Muscle layer of colon (tissue), 2 donors: ENCODE results near the gene BUB1B.

Source experiments
- H3K27ac ChIP-seq: one replicate; pipeline ENCODE4 v1.7.0; 2013; ENCODE audit warnings: low read depth, mild to moderate bottlenecking, low read length, moderate library complexity
- H3K27me3 ChIP-seq, 2 donors: one replicate each; pipeline ENCODE4 v1.7.0; 2013; ENCODE audit warnings: low read length in 2 of 2, mild to moderate bottlenecking in 2 of 2; ENCODE audit not compliant: insufficient read depth in 2 of 2, control insufficient read depth in 1 of 2
- H3K36me3 ChIP-seq: one replicate; pipeline ENCODE4 v1.7.0; 2013; ENCODE audit warnings: mild to moderate bottlenecking, low read length; ENCODE audit not compliant: insufficient read depth
- H3K4me1 ChIP-seq: one replicate; pipeline ENCODE4 v1.7.0; 2013; ENCODE audit warnings: mild to moderate bottlenecking, low read length; ENCODE audit not compliant: insufficient read depth
- H3K4me3 ChIP-seq, 2 donors: one replicate each; pipeline ENCODE4 v1.7.0; 2013; ENCODE audit warnings: low read length in 2 of 2, low read depth in 1 of 2, mild to moderate bottlenecking in 1 of 2, moderate library complexity in 1 of 2
- H3K9ac ChIP-seq: one replicate; pipeline ENCODE4 v1.7.0; 2013; ENCODE audit warnings: low read length
- H3K9me3 ChIP-seq: one replicate; pipeline ENCODE4 v1.7.0; 2013; ENCODE audit warnings: mild to moderate bottlenecking, low read length
- donor health status: abdominal sarcoma.
- donor health status: Adenocarcinoma of cecum.

BUB1B gene

DNA sequence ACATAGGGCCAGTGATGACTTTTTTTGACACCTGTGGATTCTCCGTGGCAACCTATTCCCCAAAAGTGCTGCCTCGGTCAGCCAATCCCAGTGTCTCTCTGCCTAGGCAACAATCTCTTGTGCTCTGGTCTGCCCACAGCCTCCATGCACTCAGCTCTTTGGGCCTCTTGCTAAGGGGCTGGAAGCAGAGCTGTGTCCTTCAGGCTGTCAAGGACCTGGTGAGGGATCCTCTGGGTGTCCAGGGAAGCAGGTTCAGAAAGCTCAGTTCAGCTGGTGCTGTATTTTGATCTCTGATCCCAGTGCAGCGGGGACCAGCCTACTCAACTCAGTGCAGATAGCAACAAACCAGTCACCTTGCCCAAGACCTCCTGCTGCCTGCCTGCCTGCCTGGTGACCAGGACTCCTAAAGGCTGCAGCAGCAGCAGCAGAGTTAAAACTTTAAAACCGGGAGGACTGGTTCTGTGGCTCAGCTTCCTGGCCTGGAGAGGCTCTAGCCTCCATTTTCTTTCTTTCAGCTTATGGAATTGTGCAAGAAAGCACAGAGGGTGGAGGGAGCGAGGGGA is 84.2 kb downstream of the BUB1B start:
- no peak overlapping the region for H3K9ac ChIP-seq
- no peaks in the 10 kb centered on the region for H3K4me1 ChIP-seq
- H3K36me3 ChIP-seq = no peaks in the 10 kb centered on the region
- H3K4me3 ChIP-seq = no peak overlapping the region
- H3K27me3 ChIP-seq = peaks cover 0 to 5% of the 10 kb centered on the region in 2 donors
- no peaks in the 10 kb centered on the region for H3K9me3 ChIP-seq
- no peak overlapping the region for H3K27ac ChIP-seq

DNA sequence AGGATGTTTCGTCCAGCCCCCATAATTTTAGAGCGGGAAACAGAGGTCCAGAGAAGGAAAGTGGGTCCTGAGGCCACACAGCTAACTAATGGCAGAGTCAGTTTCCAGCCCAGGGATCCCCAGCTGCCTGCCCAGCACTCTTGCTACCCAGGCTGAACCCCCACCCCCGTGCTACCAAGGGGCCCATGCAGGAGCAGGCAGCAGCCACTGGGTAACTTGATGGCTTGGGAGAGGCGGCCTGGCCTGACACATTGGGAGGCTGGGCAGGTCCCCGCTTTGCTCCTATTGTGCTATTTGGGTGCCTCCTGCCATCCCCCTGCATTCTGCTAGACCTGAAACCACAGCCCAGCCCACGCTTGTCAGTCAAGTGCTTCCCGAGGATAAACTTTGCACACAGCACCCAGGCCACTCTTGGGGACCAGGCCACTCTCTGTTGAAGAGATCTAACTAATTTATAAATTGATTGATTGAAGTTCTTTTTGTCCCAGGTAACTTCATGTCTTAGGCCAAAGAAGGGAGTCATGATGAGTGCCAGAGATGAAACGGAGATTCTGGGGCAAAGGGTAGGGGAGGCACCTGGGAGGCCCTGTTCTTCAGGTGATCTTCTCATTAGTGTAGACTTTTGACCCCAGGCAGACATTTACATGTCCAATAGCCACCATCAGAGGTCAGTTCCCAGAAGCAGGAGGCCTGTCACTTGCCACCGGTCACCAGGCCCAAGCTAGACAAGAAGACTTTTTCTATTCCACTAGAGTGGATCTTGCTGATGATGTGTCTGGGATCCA is 85.0 kb downstream of the BUB1B start:
- peaks cover 0 to 3% of the 10 kb centered on the region in 2 donors for H3K27me3 ChIP-seq
- H3K4me3 ChIP-seq = no peak overlapping the region
- H3K4me1 ChIP-seq = no peaks in the 10 kb centered on the region
- no peak overlapping the region for H3K27ac ChIP-seq
- H3K36me3 ChIP-seq = no peaks in the 10 kb centered on the region
- no peaks in the 10 kb centered on the region for H3K9me3 ChIP-seq
- no peak overlapping the region for H3K9ac ChIP-seq

DNA sequence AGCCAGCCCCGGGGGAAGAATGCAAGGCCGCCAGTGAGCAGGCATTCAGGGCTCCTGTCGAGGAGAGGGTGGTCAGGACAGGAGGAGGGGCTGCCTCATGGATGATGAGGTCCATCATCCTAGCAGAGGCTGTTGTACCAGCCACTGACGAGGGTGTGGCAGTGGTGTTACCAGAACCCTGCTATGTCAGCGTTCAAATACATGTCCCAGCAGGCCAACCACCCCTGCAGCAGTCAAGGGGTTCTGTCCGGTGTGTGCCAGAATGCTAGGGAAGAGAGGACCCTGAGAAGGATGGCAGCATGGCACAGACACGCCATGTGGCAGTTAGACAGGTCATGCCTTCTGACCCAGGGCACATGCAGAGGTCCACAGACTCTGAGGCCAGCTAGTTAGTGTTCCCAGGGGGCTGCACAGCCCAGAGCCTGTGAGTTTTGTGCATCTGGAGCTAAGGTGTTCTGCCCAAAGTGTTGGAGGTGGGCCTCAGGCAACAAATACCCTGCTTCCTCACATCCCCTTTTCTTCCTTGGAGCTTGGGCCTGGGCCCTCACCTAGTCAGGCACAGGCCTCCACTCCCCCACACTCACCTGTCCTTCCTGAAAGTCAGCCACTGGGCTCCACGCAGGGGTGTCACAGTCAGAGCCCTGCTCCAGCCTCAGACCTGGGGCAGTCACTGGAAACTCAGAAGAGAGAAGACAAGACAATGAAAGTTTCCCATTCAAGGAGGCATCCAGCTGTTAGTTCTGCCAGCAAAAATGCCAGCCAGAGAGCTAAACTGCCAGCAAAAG is 85.8 kb downstream of the BUB1B start:
- Histone ChIP-seq H3K36me3 (no peaks in the 10 kb centered on the region), H3K27me3 (no peaks in the 10 kb centered on the region), H3K9me3 (no peaks in the 10 kb centered on the region), H3K4me3 (no peak overlapping the region), H3K4me1 (no peaks in the 10 kb centered on the region), H3K27ac (no peak overlapping the region), H3K9ac (no peak overlapping the region)

DNA sequence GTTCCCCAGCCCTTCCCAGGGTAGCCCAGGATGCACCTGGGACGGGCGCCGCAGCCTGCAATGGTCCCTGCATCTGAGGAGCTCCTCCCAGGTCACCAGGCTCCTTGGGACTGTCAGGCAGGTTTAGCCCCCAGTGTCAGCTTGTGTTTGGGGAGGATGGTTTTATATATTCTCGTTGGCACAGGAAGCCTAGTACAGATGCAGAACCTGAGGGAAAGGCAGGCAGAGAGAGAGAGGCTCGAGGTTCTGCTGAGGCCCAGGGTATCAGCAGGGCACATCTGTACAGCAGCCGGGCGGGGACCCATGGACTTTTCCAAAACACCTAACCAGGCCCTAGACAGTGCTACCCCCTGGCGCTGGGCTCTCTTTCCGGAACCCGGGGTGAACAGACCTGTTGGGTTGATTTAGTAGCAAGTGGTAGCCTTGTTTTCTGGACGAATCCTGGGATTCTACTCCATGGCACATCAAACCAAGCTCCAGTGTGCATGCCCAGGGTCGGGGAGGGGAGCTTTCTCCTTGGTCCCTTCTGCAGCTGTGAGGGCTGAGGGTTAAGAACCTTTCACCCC is 86.6 kb downstream of the BUB1B start:
- H3K4me3 ChIP-seq = no peak overlapping the region
- H3K9ac ChIP-seq = no peak overlapping the region
- H3K27ac ChIP-seq = no peak overlapping the region
- no peaks in the 10 kb centered on the region for H3K9me3 ChIP-seq
- peaks cover 0 to 6% of the 10 kb centered on the region in 2 donors for H3K27me3 ChIP-seq
- H3K36me3 ChIP-seq = no peaks in the 10 kb centered on the region
- no peaks in the 10 kb centered on the region for H3K4me1 ChIP-seq

- no peak overlapping the region for H3K9ac ChIP-seq
- no peak overlapping the region for H3K27ac ChIP-seq
- H3K27me3 ChIP-seq = peaks cover 0 to 10% of the 10 kb centered on the region in 2 donors
- no peak overlapping the region for H3K4me3 ChIP-seq
- no peaks in the 10 kb centered on the region for H3K9me3 ChIP-seq
- peaks cover 3% of the 10 kb centered on the region for H3K4me1 ChIP-seq
- no peaks in the 10 kb centered on the region for H3K36me3 ChIP-seq
These were observed 87.3 kb downstream of the BUB1B start for GRCh38 chr15:40248006-40248783.

- no peak overlapping the region for H3K27ac ChIP-seq
These were observed 88.8 kb downstream of the BUB1B start for GRCh38 chr15:40249477-40250303.

DNA sequence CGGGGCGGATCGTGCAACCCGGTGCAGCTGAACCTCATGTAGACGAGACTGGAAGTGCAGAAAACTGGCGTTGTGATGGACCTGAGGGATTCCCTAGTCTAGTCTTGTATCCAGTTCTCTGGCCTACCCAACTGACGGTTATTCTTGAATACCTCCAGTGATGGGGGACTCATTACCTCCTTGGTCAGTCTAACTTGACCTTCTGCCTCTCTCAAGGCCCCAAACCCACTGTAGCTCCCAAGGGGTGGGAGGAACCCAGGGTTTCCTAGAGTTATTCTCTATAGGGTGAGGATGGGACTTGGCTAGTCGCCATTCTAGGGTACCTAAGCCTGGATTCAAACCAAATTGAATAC is 89.4 kb downstream of the BUB1B start:
- Histone ChIP-seq H3K36me3 (no peaks in the 10 kb centered on the region), H3K9ac (no peak overlapping the region), H3K9me3 (no peaks in the 10 kb centered on the region), H3K4me1 (peaks cover 5% of the 10 kb centered on the region), H3K27me3 (peaks cover 0 to 21% of the 10 kb centered on the region in 2 donors), H3K27ac (no peak overlapping the region), H3K4me3 (no peak overlapping the region)

More at GRCh38 chr15:40249477-40250303, 88.8 kb downstream of the BUB1B start:
- Histone ChIP-seq H3K9ac (no peak overlapping the region), H3K9me3 (no peaks in the 10 kb centered on the region), H3K4me1 (peaks cover 5% of the 10 kb centered on the region), H3K36me3 (no peaks in the 10 kb centered on the region), H3K4me3 (no peak overlapping the region), H3K27me3 (peaks cover 0 to 19% of the 10 kb centered on the region in 2 donors)

- Histone ChIP-seq H3K27ac (no peak overlapping the region), H3K9me3 (no peaks in the 10 kb centered on the region), H3K36me3 (no peaks in the 10 kb centered on the region), H3K9ac (no peak overlapping the region), H3K27me3 (peaks cover 0 to 26% of the 10 kb centered on the region in 2 donors), H3K4me3 (no peak overlapping the region), H3K4me1 (peaks cover 5% of the 10 kb centered on the region)
These were observed 90.1 kb downstream of the BUB1B start for GRCh38 chr15:40250771-40251483.

- H3K36me3 ChIP-seq = no peaks in the 10 kb centered on the region
- no peak overlapping the region for H3K27ac ChIP-seq
- peaks cover 0 to 26% of the 10 kb centered on the region in 2 donors for H3K27me3 ChIP-seq
- no peaks in the 10 kb centered on the region for H3K9me3 ChIP-seq
- H3K4me1 ChIP-seq = peaks cover 5% of the 10 kb centered on the region
- no peak overlapping the region for H3K4me3 ChIP-seq
- no peak overlapping the region for H3K9ac ChIP-seq
These were observed 90.7 kb downstream of the BUB1B start for GRCh38 chr15:40251486-40252140.

- no peak overlapping the region for H3K9ac ChIP-seq
- H3K27ac ChIP-seq = no peak overlapping the region
- no peak overlapping the region for H3K4me3 ChIP-seq
- peaks cover 5% of the 10 kb centered on the region for H3K4me1 ChIP-seq
- peaks cover 0 to 26% of the 10 kb centered on the region in 2 donors for H3K27me3 ChIP-seq
- H3K9me3 ChIP-seq = no peaks in the 10 kb centered on the region
- no peaks in the 10 kb centered on the region for H3K36me3 ChIP-seq
These were observed 91.2 kb downstream of the BUB1B start for GRCh38 chr15:40252141-40252437.
